HG03432 (cell line): ENCODE results near the gene ZNF778.

ENCODE experiments used
- ATAC-seq: cut with Tn5 transposase; IDR thresholded peaks from one replicate; pipeline ENCODE4 v1.9.1; 2021; ENCODE audit warnings: mild to moderate bottlenecking, moderate library complexity; ENCODE audit not compliant: unreplicated experiment

The ZNF778 gene

GRCh38 chr16:89273741-89274472 lies 56.4 kb downstream of the ZNF778 start:
- ATAC-seq: no peak

GRCh38 chr16:89274561-89275283 lies 57.2 kb downstream of the ZNF778 start:
- no peak for ATAC-seq

DNA sequence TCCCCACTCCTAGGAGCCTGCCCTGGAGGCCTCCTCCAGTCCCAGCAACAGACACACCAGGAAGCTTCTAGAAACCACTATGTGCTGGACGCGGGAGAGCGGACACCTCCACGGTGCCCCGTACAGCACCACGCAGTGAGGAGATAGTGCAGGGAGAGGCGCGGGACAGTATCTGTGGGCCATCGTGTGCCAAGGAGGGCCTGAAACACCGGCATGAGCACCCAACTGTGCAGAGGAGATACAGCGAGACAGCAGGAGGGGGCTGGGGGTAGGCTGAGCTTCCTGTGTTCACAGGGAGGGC lies 57.7 kb downstream of the ZNF778 start:
- no peak for ATAC-seq

DNA sequence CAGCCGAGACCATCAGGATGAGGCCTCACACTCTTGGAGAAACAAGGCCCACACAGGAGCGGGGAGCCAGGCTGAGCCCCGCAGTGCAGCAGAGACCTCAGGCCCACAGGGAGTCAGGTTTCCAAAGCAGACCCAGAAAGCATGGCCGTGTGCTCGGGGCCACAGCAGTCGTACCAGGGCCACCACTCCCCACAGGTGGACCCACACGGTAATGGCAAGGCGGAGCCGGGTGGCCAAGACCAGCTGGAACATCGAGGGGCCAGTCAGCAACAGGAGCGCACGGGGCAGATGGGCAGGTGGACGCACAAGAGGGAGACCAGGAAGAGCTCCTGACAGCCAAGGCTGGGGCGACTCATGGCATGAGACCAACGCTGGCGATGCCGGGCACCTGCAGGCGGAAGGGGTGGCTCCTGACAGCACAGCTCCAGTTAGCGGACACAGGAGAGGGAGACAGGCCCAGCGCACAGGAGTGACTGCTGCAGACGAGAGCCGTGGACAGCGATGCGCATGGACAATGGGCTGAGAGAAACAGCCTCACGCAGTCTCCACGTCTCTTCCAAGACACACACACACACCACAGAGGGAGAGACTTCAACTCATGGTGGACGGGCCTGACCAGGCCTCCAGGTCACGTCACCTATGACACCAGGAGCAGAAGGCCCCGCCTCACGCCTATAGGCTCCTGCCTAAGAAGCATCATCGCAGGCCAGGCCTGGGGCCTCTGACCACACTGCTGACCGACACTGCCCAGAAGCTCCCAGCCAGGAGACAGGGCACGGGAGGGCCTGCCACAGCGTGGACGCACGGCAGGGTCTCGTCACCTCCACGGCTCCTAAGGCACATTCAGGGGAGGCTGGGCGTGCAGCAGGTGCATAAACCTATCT lies 58.6 kb downstream of the ZNF778 start:
- no peak for ATAC-seq

GRCh38 chr16:89277049-89277448 lies 59.5 kb downstream of the ZNF778 start:
- no peak for ATAC-seq

DNA sequence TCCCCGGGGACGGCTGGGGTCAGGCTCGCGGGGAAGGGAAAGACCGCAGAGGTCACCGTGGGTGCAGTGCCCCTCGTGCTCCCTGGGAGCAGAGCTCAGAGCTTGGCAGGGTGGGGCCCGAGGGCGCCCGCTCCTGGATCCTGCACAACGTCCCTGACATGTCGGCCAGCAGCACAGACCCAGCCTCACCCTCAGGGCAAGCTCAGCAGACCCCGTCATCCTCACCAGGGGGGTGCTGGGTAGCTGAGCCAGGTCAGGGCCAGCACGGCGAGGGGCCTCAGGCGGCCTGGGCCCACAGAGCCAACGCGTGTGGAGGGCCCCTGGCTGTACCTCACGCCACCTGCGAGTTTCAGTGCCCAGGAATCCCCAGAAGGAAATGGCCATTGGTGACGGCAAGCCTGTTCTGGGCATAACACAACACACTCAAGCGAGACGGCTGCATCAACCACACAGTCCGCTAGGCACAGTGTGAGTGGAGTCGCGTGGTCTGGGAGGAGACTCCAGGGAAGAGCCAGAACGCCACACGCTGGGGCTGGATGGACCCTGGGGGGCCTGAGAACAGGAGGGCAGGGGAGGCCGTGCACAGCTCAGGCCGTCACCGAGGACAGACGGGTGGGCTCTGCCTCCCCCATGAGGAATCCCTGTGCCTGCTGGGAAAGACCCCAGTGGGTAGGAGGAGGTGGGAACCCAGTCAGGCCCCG lies 60.3 kb downstream of the ZNF778 start:
- ATAC-seq: no peak

GRCh38 chr16:89278441-89279240 lies 61.1 kb downstream of the ZNF778 start:
- ATAC-seq: no peak

DNA sequence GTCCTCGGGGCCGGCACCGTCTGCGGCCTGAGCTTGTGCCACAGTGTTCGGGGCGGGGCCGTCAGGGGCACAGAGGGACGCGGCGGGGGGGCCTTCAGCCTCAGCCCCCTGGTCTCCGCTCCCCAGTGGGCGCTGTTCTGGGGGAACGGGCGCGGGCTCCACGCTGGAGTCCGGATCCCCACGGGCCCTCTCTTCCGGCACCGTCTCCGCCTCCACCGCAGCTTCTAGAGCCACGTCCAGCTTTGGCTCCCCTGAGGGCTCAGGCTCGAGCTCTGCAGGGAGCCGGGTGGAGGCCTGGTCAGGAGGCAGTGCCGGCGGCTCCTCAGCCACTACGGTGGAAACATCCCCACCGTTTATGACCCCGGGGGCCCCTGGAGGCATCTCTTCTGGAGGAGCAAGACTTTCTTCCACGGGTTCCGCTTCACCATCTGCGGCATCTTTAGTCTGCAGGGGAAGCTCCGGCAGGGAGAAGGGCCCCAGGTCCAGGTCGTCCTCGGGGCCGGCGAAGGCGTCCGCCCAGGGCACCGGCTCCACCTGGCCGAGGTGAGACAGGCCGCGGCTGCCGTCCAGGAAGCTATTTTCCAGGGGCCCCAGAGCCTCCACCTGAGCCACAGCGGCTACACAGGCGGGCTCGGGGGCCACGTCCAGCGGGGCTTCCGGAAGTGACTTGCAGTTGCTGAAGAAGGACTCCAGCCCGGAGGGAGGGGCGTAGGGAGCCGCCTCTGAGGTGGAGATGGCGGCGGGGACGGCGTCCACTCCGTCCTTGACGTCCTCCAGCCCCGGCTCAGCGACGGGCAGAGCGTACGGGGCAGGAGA lies 62.4 kb downstream of the ZNF778 start:
- no peak for ATAC-seq

DNA sequence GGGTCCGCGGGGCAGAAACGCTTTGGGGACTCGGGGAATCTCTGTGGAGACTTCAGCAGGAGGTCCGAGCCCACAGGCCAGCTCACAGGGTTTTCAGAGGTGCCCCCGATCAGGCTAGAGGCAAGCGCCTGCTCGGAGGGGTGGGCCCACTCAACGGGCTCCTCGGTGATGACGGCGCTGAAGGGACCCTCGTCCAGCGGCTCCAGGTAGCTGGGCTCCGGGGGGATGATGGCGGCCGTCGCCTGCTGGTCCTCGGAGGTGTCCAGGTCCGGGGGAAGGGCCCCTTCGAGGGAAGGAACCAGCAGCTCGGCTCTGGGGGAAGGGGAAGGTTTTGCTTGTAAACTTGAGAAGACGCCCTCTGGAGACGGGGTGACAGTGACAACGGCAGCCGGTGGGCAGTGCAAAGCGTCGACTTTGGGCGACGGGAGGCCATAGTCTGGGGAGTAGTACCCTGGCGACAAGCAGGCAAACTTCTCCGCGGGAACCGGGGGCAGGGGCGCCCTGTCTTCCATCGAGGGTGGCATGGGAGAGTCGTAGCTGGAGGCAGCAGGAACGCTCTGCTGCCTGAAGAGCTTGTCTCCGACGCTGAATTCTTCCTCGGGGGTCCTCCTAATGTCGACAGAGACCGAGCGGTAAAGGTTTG lies 63.2 kb downstream of the ZNF778 start:
- no peak for ATAC-seq

DNA sequence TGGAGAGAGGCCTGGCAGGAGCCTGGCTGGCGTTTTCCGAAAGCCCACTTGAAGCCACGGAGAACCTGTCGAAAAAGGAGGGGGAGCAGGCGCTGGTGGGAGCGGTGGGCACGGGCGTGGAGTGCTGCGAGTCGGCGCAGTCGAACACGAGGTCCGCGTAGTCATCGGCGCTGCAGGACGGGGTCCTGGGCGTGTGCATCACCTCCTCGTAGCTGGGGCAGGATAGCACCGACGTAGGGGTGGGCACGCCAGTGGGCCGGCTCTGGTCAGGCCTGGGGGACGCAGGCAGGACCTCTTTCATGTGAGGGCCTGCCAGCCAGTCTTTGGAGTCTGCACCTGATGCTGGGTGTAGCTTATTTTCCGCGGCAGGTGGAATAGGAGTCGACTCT lies 63.7 kb downstream of the ZNF778 start:
- ATAC-seq: no peak

DNA sequence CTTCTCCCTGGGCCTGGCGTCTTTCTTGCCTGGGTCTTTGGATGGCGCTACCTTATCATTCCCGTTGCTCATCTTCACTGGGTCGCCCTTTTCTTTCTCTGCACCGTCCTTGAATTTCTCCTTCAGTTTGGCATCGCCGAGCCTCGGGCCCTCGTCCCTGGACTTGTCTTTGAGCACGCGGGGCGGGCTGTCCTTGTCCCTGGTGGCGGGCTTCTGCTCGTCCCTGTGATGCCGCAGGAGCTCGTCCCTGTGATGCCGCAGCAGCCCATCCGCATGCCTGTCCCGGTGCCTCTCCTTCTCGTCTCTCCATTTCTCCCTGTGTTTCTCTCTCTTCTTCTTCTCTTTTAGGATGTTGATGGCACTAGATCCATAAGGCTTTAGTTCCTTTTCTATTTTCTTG lies 64.3 kb downstream of the ZNF778 start:
- no peak for ATAC-seq

GRCh38 chr16:89282523-89282922 lies 65.0 kb downstream of the ZNF778 start:
- no peak for ATAC-seq

DNA sequence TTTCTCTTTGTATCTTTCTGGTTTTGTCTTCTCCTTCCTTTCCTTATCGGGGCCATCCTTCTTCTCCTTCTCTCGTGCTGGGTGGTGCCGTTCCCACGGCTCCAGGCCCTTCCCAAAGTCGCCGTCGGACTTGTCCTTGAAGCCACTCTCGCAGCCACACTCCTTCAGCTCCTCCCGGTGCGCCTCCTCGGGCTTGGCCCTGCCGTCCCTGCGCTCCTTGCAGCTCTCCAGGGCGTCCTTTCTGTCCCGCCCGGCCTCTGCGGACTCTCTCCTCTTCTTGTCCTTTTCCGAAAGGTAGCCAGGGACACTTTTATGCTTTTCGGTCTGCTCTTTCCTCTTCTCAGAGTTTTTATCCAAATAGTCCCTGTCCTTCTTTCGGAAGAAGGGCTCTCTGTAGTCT lies 65.9 kb downstream of the ZNF778 start:
- ATAC-seq: no peak

- ATAC-seq: no peak
Measured at GRCh38 chr16:89285381-89285780, 67.9 kb downstream of the ZNF778 start.

GRCh38 chr16:89286096-89286495 lies 68.6 kb downstream of the ZNF778 start:
- no peak for ATAC-seq
